Stimulated activated CD4-positive, alpha-beta T cell treated with anti-CD3 and anti-CD28 coated beads, Interleukin-15, amount 100 ng/mL, for 48 hours (primary cell): ENCODE measurements around the gene ITGB8.

Source experiments
- DNase-seq, 2 donors: peaks; one replicate each; pipeline ENCODE4 v3.0.0-alpha.2; 2020; ENCODE audit warnings: low read depth in 2 of 2

The ITGB8 gene

DNA sequence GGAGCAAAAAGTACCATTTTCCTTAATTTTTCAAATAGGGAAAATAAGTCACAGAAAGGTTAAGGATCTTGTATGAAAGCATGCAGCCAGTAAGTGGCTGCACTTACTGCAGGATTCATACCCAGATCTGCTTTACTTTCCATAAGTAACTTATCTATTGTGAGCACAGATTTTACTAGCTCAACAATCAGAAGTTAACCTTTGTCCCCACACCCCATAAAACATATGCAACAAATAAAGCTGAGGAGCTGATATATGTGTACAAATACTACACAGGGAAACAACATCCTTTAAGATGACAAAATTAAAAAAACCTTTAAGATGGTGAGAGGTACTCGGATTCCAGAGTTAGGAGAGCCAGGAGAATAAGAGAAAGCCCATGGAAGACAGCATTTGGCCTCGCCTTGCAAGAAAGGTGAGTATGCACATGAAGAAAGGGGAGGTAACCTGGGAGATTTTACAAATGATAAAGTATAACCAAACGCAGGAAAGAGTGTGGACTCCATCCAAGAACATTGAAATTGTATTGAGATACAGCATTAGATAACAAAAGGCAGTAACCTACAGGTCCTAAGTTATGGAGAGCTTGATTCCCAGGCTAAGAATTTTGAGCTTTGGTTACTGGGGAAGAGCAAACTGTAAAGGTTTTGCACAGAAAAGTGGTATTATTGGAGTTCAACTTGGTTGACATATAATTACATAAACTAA, 87.1 kb downstream of the ITGB8 start:
- no peak for DNase-seq

DNA sequence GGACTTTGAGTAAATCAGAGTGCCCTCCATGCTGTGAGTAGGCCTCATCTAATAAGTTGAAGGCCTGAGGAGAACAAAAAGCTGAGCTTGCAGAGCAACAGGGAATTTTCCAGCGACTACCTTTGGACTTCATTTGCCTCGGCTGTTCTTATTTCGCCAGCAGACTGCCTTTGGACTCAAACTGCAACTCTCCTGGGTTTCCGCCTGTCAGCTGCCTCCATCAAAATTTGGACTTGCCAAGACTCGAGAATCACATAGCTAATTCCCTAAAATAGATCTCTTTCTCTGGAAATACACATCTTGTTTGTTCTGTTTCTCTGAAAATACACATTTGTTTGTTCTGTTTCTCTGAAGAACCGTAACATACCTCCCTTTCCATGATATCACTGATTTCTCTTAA, 93.8 kb downstream of the ITGB8 start:
- no peak for DNase-seq

DNA sequence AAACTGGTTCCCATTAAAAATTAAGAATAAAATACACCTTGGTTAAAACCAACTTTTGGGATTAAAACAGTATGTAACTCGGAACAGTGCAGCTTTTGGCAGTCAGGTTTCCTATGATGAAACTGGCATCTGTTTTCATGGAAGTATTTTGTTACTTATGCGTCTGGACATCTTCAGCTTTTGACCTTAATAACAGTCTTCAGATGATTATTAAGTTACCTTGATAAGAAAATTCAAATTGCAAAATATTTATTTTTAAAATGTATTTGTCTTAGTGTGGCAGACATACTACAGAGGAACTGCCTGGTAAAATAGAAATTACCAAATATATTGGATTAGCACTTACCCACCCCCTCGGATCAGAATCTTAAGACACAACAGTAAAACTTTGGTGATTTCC, 100.0 kb downstream of the ITGB8 start:
- no peak for DNase-seq

DNA sequence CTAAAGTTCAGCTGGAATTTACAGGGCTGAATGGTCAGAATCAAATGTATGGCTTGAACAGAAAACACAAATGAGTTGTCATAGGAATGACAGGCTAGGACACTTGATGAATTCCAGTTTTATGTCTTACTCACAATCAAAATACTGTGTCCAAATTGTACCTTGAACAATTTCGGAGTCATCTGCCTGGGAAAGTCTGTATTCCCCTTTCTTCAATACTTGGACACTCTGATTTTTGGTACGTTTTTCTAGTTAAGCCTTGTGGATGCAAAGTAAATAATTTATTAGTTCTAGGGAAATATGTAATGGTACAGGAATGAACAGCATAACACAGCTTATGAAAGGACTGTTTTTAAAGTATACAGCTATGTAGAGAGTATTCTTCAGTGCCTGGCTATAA, 100.4 kb downstream of the ITGB8 start:
- no peak for DNase-seq

DNA sequence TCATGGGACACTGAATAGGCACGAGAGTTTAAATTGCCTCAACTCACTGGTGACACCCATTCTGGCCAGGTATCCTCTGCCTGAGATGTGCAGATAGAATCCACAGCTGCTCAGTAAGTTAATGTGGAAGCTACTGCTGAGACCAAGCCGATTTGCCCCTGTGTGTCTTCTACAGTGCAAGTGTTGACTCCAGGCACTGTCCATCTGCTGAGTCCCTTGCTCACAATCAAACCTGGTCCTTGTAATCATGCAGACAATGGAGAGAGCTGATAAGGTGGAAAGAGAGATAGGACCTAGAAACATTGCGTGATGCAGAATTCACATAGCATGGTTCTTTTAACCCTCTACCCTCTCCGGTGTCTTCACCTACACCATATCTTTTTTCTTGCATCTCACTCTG, 101.4 kb downstream of the ITGB8 start:
- DNase-seq = no peak

DNA sequence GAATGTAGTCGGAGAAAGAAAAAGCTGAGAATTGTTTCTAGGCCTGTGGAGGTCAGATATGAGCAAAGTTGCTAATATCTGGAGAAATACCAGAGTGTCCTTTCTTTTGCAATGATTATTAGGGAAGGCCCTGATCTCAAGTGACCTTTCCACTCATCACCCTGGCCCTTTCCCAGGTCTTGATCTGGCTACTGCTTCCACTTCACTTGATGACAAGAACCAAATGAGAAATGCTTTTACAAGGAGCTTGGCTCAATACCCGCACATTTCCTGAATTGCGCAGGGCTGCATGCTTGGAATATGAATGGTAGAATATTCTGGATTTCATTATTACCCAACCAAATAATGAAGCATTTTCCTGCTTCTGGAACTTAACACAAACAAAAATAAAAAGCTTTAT, 104.6 kb downstream of the ITGB8 start:
- DNase-seq = no peak

DNA sequence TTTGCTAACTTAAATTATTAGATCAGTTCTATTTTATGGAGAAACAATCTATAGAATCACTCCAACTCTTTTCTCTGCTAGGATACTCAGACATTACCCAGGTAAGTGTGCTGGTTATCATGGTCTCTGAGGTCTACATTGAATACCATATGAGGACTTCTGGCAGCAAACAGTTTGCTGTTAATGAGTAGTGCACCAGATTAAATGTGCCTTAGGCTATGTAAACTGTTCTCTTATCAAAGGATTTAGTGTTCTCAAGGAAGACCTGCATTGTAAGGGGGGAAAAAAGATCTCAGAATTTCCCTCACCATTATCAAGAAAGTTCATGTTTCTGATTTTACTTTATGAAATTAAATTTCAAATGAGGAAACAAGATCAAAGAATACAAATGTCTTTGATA, 107.5 kb downstream of the ITGB8 start:
- no peak for DNase-seq

DNA sequence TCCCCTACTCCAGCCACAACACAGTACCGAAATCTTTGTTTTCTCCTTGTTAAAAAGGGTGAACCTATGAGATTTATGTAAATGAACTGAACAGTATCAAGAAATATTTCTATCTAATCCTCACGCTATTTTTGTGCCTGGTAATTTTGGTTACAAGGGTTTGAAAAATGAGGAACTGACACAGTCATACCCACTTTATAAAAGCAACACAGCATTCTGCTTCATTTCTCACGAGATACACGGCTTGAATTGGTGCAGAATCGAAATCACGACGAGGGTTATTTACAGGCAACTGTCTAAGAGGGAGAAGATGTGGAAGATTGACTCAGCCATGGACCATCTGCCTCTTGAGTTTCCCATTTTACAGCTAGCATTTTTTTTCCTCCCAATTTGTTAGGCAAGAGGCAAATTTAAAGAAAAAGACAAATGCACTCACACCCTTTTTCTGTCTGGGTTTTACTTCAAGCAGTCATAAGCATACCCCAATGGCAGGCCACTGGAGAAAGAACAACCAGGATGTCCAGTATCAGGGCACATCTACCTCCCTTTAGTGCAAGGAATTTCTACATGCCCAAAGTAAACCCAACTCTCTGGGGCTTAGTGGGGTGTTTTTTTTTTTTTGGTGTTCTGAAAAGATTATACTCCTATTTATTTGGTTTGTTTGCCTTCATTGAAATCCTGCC, 108.1 kb downstream of the ITGB8 start:
- DNase-seq = no peak

DNA sequence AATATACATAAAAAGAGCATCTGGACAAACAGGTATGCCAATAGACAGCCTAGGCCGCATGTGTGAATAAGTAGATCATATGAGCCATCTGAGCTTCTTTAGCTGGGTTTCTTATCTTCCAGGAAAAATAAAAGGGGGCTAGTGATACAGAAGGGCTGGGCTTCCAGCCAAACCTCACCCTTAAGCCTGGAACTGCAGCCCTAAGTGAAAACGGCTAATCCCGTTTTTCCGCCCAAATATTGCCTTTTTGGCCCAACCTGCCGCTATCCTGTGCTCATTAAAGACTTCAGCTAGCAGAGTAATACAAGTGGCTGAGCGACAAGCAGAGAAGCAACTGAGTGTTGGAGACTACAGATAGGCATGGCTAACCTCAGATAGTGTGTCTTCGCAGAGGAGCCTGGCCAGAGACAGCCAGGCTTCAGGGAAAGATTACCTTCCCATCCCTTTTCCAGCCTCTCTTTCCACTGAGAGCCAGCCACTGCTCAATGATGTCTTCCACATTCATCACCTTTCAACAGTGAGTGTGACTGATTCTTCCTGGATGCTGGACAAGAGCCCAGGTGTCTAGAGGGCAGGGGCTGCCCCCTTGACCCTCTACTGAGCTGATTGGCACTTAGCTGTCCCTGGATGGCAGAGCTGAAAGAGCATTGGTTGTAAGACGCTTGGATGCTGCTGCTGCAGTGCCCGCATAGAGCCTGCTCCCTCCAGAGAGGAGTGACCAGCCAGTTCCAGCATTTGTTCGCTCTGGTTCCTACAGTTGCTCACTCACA, 108.9 kb downstream of the ITGB8 start:
- DNase-seq = no peak

DNA sequence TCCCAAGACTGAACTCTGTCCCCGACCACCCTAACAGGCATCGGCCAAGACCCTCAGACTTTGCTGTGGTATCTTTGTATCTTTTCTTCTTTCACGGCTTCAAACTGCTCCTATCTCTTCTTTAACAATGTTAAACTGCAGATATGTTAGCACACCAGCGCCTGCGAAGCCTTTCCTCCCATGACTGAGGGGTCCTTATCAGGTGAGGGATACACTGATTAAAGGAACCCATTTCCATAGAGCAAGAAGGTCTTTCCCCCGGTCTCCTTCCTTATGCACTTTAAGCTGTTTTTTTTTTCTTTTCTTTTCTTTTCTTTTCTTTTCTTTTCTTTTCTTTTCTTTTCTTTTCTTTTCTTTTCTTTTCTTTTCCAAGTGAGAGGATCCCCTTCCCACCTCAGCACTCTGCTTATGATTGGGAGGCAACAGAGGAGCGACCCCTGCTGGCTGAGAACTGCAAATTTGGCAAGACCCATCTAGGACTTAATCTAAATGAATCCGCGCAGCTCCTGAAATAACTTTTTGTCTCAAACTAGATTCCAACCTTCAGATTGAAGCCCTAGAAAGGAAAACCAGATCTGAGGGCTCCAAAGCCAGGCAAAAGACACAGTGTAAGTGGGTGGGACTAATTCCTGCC, 109.9 kb downstream of the ITGB8 start:
- DNase-seq = no peak

DNA sequence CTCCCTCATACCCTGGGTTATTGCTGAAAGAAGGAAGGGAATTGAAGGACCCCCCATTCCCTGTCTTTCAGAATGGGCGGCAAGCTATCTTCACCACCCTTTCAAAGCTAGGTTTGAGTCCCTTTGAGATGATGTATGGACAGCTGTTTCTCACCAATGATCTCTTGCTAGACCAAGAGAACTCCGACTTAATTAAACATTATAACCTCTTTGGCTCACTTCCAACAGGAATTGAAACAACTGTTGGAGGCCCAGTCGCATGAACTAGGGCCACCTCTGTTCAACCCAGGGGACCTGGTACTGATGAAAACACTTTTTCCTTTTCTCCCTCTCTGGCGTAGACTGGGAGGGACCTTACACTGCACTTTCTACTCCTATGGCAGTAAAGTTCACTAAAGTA, 110.6 kb downstream of the ITGB8 start:
- no peak for DNase-seq

DNA sequence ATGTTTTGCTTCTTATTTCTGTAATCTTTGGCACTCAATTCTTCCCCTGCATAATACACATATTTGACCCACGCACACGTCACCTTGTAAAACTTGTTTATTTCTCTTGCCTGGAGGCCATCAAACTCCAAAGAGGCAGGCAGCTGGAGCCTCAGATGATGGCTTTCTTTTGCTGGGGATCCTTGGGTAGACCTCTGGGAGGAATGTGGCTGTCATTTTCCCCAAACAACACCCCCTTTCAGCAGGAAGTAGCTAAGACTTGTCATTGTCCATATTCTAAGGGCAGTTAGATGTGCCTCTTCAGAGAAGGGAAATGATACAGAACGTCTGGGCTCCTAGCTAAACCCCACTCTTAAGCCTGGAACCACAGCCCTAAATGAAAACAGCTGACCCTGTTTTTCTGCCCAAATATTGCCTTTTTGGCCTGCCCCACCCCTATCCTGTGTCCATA, 111.3 kb downstream of the ITGB8 start:
- DNase-seq = no peak

DNA sequence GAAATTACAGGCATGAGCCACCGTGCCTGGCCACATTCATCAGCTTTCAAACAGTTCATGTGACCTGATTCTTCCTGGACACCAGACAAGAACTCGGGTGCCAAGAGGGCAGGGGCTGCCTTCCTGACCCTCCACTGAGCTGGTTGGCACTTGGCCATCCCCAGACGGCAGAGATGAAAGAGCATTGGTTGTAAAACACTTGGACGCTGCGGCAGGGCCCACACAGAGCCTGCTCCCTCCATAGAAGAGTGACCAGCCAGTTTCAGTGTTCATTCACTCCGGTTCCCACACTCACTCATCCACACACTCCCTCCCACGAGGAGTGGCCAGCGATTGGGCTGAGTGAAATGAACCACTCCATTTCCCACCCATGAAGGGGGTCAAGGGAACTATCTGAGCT, 112.3 kb downstream of the ITGB8 start:
- no peak for DNase-seq

DNA sequence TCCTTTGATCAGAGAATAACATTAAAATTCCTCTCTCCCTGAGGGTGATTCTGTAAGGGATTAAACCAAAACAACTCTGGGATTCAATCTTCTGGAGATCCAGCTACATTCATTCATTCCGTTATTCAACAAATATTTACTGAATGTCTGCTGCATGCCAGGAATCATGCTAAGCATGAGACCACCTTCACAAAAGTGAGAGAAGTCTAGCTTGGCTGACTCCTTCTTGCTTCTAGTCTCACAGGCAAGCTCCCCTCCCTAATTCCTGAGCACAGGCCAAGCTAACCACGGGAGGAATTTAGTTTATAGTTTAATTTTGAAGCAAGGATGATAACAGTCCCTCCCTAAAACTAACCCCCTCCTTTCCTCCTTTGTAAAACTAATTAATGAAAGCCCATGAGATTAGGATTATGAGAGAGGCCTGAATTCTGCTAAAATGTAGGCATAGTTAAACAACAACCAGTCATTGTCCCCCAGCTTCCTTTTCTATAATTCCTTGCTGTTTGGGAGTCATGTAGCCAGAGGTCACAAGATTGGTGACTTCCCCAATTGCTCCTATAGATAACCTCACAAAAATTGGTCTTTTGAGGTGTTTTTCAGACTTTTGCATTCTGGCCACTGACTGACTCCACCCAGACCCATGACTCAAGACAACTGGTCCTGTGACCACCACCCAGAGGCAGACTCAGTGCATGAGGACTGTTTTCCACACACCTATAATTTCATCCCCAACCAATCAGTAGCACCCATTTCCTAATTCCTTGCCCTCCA, 113.5 kb downstream of the ITGB8 start:
- no peak for DNase-seq

DNA sequence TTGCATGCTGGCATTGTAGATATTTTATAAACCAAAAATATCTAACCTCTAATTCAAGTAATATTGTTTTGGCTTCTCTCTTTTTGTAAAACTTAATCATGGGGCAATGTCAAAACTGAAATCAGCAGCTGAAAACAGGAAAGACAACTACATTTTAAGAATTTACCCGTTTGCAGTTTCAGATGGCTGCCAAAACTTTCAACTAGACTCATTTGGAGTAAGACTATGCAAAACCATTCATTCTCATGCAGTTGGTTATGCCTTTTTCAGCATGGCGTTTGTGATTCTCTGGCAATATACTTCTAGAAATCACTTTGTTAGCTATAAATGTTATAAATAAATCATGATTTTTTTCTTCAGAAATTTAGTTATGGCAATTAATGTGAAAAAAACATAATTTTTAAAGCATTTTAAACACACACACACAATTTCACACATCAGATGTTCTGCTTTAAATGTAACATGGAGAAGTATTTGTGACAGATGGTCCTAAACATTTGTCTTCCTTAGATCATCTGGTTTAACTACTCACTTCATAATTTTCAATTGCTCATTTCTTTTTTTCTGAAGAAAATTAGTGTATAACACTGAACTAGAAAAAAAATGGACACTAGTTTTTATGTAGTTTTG, 116.4 kb downstream of the ITGB8 start:
- no peak for DNase-seq

DNA sequence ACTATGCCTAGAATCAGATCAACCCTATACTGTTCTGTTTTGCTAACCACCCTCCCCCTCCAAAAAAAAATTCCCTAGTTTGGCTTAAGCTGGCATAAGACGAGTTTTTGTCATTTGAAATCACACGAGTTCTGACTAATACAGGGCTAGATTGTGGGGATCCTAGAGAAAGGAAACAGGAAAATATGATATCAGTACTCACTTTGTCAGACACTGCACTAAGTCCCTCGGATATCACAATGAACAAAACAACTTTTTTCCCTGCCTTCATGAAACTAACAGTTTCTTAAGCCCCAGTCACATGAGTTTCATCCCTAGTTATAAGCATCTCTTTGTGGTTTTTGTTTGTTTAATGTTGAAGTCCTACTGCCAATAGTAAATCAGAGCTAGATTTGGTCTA, 118.5 kb downstream of the ITGB8 start:
- DNase-seq = no peak

DNA sequence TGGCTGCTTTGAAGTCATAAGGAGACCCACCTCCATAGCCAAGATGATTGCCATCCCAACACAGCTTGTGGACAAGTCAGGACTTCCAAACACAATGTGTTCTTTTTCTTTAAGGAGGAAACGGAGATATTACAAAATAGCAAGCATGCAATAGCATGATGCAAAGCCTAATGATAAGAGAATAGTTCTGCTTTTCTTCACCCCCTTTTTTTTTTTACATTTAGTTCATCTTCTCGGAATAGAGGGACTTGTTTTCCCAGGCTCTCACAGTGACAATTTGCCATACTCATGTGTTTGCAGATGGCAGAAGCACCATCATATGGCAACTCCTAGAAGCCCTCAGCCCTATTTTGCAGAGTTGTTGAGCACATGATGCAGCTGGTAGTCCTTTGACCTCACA, 119.8 kb downstream of the ITGB8 start:
- DNase-seq = no peak

DNA sequence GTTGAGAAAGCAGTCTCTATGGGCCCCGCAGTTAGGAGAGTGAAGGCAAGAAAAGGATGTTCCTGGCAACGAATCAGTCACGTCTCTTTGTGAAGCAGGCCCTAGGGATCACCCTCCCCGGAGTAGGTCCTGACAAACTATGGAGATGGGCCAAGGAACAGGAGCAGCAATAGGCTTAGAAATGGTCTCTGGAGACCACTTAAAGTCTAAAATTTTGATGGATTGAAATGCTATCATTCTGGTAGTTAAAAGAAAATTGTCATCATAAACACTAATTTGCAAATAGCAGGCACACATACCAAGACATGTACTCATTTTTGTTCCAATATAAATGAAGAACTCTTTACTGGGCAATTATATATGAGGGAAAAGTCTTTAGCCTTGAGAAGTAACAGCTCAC, 123.5 kb downstream of the ITGB8 start:
- DNase-seq = no peak

DNA sequence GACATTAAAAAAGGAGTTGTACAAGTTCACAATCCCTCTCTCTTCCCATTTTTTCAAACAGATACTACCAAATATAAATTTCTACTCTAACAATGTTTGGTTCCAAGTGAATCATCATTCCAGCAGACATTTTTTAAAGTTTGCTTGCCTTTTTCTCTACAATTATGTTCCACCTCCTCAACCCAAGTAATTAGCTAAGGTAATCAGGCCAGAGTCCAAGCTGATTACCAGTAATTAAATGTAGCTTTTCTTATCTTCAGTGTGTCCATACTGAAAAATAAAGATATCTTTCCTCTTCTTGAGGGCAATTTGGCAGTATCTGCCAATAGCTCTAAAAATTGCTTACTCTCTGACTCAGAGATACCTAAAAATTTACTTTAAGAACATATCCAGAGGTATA, 126.0 kb downstream of the ITGB8 start:
- DNase-seq = no peak

DNA sequence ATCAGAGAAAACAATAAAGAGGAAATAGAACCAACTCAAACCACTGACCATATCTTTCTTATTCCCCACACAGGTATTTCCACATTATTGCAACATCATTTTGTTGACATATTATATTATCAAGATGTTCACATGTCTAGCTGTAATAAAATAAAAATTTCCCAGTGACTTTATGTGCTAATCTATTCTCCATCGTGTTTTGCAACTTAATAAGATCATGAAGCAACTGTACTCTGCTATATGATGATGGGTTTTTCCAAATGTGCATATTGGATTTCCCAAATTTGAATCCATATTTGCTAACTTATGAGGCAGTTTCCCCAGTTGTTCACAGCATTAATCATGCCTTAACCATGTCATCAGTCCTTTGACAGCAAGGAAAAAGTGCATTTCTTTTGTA, 127.8 kb downstream of the ITGB8 start:
- DNase-seq = no peak

DNA sequence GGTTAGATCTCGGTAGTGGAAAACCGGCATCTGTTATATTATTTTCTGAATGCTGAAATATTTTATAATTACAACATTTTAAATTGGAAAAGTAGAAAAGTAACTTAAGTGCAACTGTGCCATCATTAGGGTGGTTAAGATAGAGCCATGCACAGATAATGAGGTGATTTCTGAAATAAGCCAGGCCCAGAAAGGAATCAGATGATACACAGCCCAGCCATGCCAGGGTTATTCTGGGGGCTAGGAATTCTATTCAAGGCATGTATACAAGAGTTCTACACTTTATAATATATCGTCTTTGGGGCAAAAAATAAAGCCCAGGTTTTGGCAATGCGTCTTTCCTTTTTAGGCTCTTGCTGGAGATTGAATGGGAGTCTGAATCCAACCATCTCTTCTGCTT, 128.7 kb downstream of the ITGB8 start:
- no peak for DNase-seq
